Posterior cingulate gyrus (tissue), 11 donors: ENCODE data around the gene CXCR5.

Source experiments
- DNase-seq, 10 donors: peaks; one replicate each; pipeline versions ENCODE4 v3.0.0 to v3.0.0-alpha.2; 2020 to 2021; ENCODE audit warnings: mixed read lengths in 3 of 10
- intact Hi-C: fragments of 100-400 bp; cut with DNase I; formaldehyde crosslinking; loops from one replicate; pipeline ENCODE4 v1.15.1; 2023

The CXCR5 gene

GRCh38 chr11:118896921-118897591, 13.4 kb downstream of the CXCR5 start:
- DNase-seq, result peak in 1 of 10 donors; percentile 82
- intact Hi-C loops, result no loop called here

- peak in 1 of 10 donors; percentile 25 for DNase-seq
Measured at GRCh38 chr11:118897721-118898310, 14.1 kb downstream of the CXCR5 start.

GRCh38 chr11:118898400-118899295, 15.0 kb downstream of the CXCR5 start:
- intact Hi-C loops, result no loop called here
- peak in 1 of 10 donors; percentile 81 for DNase-seq

More at GRCh38 chr11:118897721-118898310, 14.1 kb downstream of the CXCR5 start:
- intact Hi-C loops, result no loop called here

- intact Hi-C loops, result no loop called here
- peak in 1 of 10 donors; percentile 62 for DNase-seq
Measured at GRCh38 chr11:118899296-118899688, 15.6 kb downstream of the CXCR5 start.

GRCh38 chr11:118899706-118900360, 16.1 kb downstream of the CXCR5 start:
- DNase-seq, result peak in 1 of 10 donors; percentile 64
- intact Hi-C loops, result loop anchor here (5.0 kb wide), 1 partner anchor 37 kb away; no protein-coding TSS in a partner anchor

GRCh38 chr11:118900535-118901384, 17.1 kb downstream of the CXCR5 start:
- peak in 2 of 10 donors; percentile 43 to 68 for DNase-seq
- intact Hi-C loops, result loop anchor here (5.0 kb wide), 1 partner anchor 37 kb away; no protein-coding TSS in a partner anchor

GRCh38 chr11:118901494-118902335, 18.0 kb downstream of the CXCR5 start:
- DNase-seq, result peak in 2 of 10 donors; percentile 71 to 74
- intact Hi-C loops, result loop anchor here (5.0 kb wide), 1 partner anchor 36 kb away; no protein-coding TSS in a partner anchor

GRCh38 chr11:118902336-118903203, 18.9 kb downstream of the CXCR5 start:
- intact Hi-C loops, result loop anchor here (5.0 kb wide), 1 partner anchor 35 kb away; no protein-coding TSS in a partner anchor
- peak in 2 of 10 donors; percentile 65 for DNase-seq

GRCh38 chr11:118903204-118904015, 19.7 kb downstream of the CXCR5 start:
- intact Hi-C loops, result loop anchor here (5.0 kb wide), 1 partner anchor 34 kb away; no protein-coding TSS in a partner anchor
- DNase-seq, result peak in 1 of 10 donors; percentile 64

- peak; percentile 79 to 98 (median 92) for DNase-seq
- intact Hi-C loops, result loop anchor here (1.0 kb wide), 1 partner anchor 49 kb away; the partner anchor contains the start of gene UPK2
Measured at GRCh38 chr11:118907051-118908042, 23.7 kb downstream of the CXCR5 start.

GRCh38 chr11:118908264-118908663, 24.6 kb downstream of the CXCR5 start:
- peak in 2 of 10 donors; percentile 36 to 49 for DNase-seq
- intact Hi-C loops, result no loop called here

- intact Hi-C loops, result loop anchor here (1.0 kb wide), 1 partner anchor 19 kb away; no protein-coding TSS in a partner anchor
- peak in 9 of 10 donors; percentile 57 to 92 (median 66) for DNase-seq
Measured at GRCh38 chr11:118908901-118909618, 25.4 kb downstream of the CXCR5 start.

- intact Hi-C loops, result loop anchor here (1.0 kb wide), 1 partner anchor 19 kb away; no protein-coding TSS in a partner anchor
- peak in 1 of 10 donors; percentile 81 for DNase-seq
Measured at GRCh38 chr11:118909619-118910308, 26.1 kb downstream of the CXCR5 start.
